ENCODE measurements around the gene GLUD1.

- TF ChIP-seq CTCF (IDR thresholded peaks at IDR 0.05) (no peak), POLR2AphosphoS5 (IDR thresholded peaks at IDR 0.05) (no peak), POLR2A (IDR thresholded peaks at IDR 0.05) (no peak)
These were observed 3.9 kb downstream of the GLUD1 start for GRCh38 chr10:87090779-87091178.
